GM20431 (cell line): ENCODE data around the gene CACNA1D.

Experiments used
- in situ Hi-C: fragments of 300-500 bp; cut with MseI, MboI; formaldehyde crosslinking; loops from one replicate; pipeline ENCODE4 v1.15.0; 2020; ENCODE audit warnings: low sequenced_read_pairs; ENCODE audit not compliant: unreplicated experiment

The CACNA1D gene

DNA sequence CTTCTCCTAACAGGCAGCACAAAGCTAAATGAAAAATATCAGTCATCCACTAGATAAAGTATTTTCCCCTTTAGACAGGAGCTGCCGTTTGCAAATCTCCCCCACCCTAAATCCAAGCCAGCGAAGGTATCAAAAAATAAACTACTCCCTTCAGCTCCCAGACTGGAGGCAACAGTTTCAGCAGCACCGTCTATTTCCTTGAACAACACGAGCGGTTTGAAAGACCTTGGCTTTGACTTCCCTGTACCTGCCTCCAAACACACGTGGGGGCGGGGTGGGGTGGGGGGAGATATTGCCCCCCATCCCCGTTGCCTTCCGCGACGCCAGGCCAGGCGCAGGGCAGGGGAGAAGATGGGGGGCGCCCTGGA lies 832 bp upstream of the CACNA1D start:
- in situ Hi-C loops = no loop called here

DNA sequence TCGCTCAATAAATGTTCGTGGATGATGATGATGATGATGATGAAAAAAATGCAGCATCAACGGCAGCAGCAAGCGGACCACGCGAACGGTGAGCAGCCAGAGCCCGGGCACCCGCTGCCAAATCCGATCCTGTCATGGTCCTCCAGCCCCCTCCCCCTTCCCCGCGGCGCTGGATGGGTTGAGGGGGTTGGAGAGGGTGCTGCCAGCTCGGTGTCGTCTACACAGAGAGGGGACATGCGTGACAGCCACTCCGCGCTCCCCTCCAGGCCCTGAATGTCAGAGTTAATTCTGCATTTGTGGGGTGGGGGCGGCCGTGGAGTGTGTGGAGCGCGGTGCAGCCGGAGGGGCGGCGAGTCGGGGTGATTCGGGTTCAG lies 722 bp downstream of the CACNA1D start:
- in situ Hi-C loops = no loop called here

DNA sequence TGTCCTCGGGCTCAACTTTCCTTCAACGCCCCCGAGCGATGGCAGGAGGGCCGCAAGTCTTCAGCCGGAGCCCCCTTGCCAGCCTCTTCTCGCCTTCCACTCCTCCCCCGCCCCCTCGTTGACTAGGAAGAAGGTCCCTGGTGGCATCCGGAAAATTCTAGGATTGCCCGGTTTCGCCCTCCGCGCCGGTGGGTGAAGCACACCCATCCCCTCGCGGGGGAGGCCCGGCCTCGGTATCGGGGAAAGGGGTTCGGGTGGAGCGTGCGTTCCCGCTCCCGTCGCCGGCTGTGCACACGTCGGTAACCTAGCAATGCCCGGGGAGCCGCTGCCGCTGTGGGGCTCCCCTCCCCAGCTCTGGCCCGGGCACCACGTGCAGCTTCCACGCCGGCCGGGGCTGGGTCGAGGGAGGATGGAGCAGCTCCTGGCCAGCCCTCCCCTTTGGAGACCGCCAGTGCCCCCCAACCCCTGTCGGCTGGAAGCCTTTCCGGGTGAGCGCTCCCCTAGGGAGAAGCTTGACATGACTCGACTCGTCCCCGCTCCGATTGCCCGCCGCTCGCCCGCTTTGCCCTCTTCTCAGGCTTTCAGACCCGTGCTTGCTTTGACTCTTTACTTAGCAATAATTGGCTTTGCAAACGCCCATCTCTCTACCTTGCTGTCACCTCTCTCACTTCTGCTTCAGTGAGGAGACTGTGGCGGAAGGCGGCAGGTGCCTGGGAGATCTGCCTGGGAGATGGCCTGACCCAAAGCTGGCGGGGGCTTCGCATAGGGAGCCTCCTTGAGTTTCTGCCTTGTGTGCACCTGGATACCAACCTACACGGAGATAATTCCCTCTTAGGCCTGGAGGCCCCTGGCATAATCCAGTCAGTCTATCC lies 1.3 kb downstream of the CACNA1D start:
- in situ Hi-C loops = no loop called here

DNA sequence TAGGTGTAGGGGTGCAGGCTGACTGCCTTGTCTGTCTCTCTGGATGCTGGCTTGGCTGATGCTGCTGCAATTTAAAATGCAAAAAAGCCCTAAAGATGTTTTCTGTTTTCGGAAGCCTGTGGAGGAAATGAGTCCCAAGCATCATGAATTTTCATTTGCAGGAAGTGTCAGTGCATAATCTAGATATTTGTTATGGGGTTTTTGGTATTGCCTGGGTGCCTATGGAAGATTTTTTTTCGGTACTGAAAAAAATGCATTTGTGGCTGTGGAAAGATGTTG lies 1.9 kb downstream of the CACNA1D start:
- in situ Hi-C loops = no loop called here

DNA sequence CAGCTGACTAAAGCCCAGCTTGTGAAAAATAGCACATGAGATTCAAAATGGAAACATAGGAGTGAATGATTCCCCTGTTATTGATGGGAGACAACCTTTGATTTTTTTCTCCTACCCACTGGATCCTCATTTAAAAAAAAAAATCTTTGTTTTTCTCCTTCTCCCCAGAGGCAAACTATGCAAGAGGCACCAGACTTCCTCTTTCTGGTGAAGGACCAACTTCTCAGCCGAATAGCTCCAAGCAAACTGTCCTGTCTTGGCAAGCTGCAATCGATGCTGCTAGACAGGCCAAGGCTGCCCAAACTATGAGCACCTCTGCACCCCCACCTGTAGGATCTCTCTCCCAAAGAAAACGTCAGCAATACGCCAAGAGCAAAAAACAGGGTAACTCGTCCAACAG lies 2.6 kb downstream of the CACNA1D start:
- in situ Hi-C loops = no loop called here

DNA sequence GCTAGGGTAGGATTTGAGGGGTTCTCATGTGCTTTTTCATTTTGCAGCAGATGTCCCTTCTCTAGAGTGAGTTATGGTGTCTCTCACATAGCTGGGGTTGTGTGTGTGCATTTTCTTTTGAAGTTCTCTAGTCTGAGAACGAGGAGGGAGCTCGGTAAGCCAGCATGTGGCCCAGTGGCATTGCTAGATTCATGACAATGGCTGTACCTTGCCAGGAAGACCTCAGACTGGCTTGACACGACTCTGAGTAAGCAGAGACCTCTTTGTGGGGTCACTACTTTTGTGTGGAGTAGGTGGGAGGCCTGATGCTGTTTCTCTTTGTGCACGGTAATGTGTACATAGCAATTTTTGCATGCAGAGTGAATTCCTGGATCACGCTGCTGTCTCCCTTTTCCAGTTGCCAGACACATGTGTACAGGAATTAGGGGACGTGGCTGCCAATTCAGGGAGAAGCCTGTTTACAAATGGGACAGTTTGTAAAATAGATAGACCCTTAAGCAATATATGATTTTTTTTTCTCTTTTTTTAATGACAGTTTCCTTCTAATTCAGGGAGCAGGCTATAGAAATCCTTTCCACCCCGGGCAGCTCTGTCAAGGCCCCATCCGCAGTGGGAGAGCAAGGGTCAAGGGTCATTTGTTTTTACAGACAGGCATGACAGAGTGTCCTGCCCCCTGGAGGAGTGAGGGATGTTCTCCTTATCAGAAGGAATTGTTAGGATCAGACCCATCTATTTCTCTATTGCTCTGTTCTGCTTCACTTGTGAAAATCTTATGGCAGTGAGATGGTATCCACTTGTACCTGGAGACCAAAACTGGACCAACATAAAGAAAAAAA lies 4.6 kb downstream of the CACNA1D start:
- in situ Hi-C loops = no loop called here

DNA sequence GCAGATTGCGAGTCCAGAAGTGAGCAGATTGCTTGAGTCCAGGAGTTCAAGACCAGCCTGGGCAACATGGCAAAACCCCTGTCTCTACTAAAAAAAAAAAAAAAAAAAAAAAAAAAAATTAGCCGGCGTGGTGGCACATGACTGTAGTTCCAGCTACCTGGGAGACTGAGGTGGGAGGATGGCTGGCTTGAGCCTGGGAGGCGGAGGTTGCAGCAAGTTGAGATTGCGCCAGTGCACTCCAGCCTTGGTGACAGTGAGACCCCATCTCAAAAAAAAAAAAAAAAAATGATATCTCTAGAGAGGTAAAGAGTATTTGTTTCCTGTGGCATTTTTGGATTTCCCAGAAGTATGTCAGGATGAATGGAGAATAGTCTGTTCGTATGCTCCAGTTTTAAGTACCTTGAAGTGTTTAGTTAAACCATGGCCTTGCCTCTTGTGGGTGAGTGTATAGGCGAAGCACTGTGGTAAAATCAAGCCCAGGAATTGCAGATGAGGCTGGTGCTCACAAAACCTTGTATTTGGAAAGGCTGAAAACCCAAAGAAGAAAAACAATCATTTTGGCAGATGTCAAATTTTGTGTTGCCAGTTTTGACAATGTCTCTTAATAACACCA lies 5.9 kb downstream of the CACNA1D start:
- in situ Hi-C loops = no loop called here

DNA sequence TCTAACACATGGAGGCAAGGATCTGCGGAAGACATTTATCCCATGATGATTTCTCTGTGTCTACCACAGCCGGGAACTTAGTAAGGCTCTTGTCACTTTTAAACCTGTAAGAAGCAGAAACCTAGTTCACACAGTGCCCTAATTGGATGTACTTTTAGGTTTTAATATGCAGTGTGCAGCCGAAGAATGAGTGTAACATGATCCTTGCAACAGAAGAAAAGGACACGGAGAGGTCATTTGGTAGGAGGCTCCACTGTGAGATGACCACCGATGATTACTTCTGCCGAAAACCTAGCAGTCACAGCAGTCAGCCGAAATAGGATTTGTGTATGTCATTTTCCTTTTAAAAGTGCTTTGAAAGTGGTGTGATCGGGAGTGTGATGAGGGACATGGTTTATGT lies 6.8 kb downstream of the CACNA1D start:
- in situ Hi-C loops = no loop called here

DNA sequence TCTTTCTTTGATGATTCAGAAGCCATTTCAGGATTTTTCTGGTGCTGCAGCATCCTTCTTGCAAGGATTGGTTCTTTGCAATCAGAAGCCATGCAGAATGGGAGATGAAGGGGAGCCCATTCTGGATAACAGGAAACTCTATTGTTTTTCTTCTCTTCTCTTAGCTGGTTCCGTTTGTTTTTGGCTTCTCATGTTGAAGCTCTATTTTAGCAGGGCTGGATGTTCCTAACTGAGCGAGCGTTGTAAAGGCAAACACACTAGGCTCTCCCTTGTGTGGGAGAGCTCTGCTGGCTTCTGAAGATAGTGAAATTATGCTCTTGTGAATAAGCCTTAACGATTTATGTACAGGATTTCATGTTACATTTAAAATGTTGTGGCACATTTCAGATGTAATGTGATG lies 8.3 kb downstream of the CACNA1D start:
- in situ Hi-C loops = no loop called here

DNA sequence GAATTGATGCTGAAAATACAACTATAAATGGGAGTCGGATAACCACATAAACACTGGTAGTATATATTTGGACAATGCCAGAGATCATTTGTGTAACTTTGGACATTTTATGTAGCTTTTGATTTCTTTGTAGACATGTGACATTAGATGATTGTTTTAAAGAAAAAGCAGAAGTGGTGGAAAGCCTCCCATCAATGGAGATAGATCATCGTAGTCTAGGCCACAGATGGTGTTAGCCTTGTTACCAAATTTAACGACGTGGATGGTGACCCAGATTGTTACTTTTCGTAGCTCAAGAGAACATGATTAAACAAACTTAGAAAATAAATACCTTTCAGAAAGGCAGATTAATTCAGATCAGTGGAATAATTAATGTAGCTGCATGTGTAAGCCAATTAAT lies 8.8 kb downstream of the CACNA1D start:
- in situ Hi-C loops = no loop called here

DNA sequence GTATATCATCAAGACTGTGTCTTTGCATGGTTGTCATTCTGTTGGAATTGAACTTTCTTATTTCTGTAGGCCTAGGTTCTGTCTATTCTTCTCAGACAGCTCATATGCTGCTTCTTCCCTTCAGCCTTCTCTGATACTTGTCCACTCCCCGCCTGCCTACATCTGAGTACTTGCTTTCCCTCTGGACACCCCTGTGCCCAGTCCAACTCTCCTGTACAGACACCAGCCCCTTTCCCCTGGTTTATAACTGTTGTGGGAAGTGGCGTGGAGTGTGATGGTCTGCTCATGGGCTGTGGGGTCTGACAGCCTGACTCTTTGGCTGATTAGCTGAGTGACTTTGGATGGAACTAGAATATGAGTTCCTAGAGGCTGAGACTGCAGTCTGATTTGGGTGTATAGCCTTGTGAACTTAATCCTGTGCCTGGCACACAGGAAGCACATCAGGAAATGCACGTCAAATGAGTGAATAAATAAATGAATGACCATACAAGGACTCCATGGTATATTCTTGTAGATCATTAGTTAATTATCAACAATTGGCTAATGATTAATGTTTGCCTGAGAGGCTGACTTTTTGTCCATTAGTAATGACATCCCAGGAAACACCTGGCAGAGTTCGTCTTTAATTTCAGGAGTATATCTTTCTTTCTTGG lies 11.8 kb downstream of the CACNA1D start:
- in situ Hi-C loops = no loop called here

DNA sequence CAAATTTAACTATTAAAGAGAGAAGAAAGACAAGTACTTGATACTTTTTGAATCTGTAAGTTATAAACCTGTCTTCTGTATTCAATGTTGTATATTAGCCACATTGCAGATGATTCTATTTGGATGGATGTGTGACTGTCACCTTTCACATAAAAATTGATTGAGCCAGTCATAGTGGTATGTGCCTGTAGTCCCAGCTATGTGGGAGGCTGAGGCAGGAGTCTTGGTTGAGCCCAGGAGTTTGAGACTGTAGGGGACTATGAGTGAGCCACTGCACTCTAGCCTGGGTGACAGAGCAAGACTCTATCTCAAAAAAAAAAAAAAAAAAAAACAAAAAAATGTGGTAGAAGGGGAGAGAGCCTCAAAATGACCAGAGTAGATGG lies 12.3 kb downstream of the CACNA1D start:
- in situ Hi-C loops = no loop called here

DNA sequence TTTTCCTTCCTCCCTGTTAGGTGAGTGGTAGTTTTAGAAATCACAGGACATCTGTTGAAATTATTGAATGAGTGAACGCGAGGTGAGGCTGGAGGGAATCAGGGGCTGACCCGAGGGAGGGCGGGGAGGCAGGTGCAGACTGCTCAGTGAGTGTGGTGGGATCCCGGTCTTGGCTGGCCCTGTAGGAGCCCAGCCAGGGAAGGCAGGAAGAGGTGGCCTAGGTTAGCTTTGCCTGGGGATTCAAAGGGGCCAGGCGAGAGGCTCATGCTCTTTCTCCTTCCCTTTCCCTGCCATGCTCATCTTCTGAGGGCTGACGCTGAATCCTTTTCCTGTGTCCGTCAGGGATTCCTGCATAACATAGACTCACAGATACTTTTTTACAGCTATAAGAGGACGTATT lies 15.1 kb downstream of the CACNA1D start:
- in situ Hi-C loops = no loop called here

DNA sequence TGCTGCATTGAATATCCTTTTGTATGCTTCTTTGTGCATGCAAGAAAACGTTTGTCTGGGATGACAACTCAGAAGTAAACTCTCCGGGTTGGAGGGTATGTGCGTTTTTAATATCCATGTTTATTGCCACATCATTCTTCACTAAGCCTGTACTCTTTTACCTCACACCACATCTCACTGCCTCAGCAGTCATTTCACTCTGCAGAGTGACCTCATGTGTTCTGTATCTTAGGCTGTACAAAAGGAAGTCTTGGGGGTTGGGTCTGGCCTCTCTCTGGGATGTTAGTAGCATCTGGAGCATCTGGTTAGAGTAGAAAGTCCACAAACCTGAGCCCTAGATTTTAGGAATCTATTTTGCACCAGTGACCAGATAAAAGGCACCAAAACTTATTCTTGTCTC lies 16.1 kb downstream of the CACNA1D start:
- in situ Hi-C loops = no loop called here

DNA sequence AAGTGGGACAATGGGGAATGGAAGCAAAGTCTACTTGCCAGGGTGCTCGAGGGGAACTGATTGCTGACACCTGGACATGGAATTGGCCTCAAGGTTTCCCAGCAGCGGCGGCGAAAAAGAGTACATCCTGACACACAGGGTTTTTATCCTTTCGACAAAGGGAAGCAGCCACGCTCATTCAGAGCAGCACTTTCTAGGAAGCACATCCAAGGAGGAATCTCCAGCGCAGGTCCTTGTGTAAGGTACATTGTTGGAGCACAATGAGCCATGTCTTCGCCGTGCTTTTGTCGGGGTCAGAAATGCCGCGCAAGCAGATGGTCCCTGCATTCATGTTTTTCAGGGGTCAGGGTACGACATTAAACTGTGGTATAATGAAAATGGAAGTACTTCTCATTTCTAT lies 16.8 kb downstream of the CACNA1D start:
- in situ Hi-C loops = no loop called here

DNA sequence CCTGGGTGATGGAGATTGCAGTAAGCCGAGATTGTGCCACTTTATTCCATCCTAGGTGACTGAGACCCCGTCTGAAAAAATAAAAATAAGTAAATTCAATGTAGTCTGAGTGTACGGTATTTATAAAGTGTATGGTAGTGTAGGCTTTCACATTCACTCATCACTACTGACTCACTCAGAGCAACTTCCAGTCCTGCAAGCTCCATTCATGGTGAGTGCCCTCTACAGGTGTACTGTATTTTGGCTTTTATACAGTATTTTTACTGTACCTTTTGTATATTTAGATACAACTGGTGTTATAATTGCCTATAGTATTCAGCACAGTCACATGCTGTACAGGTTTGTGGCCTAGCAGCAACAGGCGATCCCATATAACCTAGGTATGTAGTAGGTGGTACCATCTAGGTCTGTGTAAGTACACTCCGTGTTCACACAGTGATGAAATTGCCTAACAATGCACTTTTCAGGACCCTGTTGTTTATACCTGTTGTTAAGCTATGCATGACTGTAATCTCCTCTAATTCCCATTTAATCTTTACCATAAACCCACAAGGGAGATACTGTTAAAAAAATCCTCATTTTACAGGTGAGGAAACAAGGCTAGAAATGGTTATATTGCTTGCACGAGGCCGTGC lies 19.3 kb downstream of the CACNA1D start:
- in situ Hi-C loops = no loop called here

DNA sequence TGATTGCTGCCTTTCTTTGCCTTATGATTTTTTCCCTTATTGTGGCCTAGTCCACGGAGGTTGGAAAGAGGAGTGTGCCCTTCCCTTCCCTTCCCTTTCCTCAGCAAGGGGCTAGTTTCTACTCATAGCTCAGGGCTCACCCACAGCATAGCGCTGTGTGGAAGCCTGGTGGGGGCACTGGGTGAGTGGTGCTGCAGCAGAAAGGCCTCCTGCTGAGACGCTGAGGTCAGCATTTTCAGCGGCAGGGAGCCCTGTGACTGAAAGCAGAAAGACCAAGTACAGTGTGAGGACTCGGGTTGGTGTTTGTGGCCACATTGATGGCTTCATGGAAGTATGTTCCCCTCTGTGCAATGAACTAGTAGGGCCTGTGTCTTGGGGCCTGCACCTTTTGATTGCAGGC lies 21.9 kb downstream of the CACNA1D start:
- in situ Hi-C loops = no loop called here

DNA sequence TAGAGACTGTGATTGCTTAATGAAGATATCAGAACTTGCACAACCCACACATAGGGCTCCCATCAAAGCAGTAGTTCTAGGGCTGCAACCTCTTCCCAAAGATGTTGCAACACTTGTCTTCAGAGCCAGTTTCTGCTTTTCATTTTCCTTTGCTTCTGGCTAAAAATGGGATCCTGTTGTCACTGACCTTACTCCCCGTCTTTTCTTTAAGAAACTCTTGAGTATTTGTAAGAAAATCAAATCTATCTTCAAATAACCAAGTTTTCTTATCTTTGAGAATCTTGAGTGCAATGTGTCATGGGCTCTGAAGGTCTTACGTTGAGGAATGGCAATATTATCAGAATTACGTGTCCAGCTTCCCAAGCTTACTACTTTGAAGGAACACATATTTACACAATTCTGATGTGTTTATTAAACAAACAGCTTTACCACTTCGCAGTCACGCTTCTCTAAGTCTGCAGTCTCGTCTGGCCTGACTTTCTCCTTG lies 24.1 kb downstream of the CACNA1D start:
- in situ Hi-C loops = no loop called here

DNA sequence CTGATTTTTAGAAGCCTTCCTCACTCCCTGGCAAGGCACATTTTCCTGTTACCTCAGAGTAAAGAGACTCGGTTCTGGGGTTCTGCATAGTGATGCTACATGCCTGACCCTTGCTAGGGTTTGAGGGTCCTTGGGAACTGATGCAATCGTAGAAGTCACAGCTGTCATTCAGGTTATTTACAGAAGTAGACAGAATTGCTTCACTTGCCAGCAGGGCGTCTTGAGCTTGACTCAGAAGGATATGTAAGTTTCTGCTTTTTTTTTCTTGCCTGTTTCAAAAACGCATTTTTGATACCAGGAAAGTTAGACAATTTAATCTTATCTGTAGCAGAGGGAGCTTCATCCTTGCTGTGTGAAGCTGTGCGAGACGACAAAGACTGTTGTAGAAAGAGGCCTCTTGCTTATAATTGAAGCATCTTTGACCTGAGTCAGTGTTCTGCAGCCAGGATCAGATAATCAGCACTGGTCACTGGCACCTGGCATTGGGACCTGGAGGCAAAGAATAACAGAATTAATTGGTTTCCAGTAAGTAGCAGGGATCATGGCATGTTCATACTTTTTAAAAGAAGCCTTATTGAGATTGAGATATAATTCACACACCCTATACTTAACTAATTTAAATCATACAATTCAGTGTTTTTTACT lies 24.8 kb downstream of the CACNA1D start:
- in situ Hi-C loops = no loop called here

DNA sequence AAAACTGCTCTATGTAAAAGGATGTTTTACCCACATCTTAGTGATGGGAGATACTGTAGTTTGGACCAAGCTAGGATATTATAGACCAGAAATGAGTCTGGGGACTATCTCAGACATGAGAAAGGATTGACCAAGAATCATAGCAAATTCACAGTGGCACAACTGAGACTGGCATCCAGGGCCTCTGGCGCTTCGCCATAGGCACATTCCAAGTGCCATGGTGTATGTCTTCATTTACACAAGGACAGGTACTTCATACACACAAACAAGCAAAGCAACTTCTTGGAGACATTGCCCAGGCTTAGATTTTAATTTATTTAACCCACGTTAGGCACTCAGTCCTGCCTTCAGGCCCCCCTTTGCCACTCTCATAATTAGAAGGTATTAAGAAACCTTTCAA lies 28.9 kb downstream of the CACNA1D start:
- in situ Hi-C loops = no loop called here
